MM.1S (cell line): Measurements from ENCODE around the gene RIMKLA.

Experiments
- CTCF ChIP-seq: fragments of 300-600 bp; sonication (generic); IDR thresholded peaks from 2 replicates; pipeline ENCODE4 v1.5.1; 2016; ENCODE audit warnings: antibody characterized with exemption, low read length, mixed read lengths
- EZH2 ChIP-seq: fragments of 300-600 bp; sonication (generic); optimal IDR thresholded peaks from 2 replicates; pipeline ENCODE3; 2017; ENCODE audit warnings: low read depth, mild to moderate bottlenecking, antibody characterized with exemption, low read length, mixed read lengths
- EZH2phosphoT487 ChIP-seq: fragments of 300-600 bp; sonication (generic); IDR thresholded peaks from 2 replicates; pipeline ENCODE4 v1.6.1; 2018; ENCODE audit warnings: antibody characterized with exemption, low read length

GRCh38 chr1:42463921-42464320 is 83.3 kb downstream of the RIMKLA start:
- no peak for TF ChIP-seq CTCF
- no peak for TF ChIP-seq EZH2
- TF ChIP-seq EZH2phosphoT487: no peak
